Astrocyte (in vitro differentiated cells and primary cell): Measurements from ENCODE around the gene RNF212.

Experiments used
- CTCF ChIP-seq: IDR thresholded peaks from 2 replicates; pipeline ENCODE4 v1.5.1; 2011; ENCODE audit warnings: low read depth, mild to moderate bottlenecking, inconsistent platforms, low read length, moderate library complexity; ENCODE audit not compliant: insufficient read depth
- EZH2 ChIP-seq: IDR thresholded peaks from 2 replicates; pipeline ENCODE4 v1.6.1; 2012; ENCODE audit warnings: mild to moderate bottlenecking, low read length, inconsistent platforms; ENCODE audit not compliant: insufficient read depth

GRCh38 chr4:1154126-1154522, 40.8 kb upstream of the RNF212 start:
- TF ChIP-seq EZH2 (no peak), CTCF (no peak)
